OCI-LY7 (cell line): ENCODE results near the gene GAREM1.

Experiments used
- EZH2phosphoT487 ChIP-seq: fragments of 200-600 bp; sonication (generic); IDR thresholded peaks from 2 replicates; pipeline ENCODE4 v1.6.1; 2018; ENCODE audit warnings: low read depth, borderline replicate concordance, mild to moderate bottlenecking, mixed run types, antibody characterized with exemption, low read length, moderate library complexity, mixed read lengths
- TF ChIP-seq, protein P1 (sequence below): fragments of 200-600 bp; sonication (generic); conservative IDR thresholded peaks from 2 replicates; pipeline ENCODE4 v1.5.1; 2014; ENCODE audit warnings: mild to moderate bottlenecking, antibody characterized with exemption, low read length, moderate library complexity, mixed read lengths

DNA sequence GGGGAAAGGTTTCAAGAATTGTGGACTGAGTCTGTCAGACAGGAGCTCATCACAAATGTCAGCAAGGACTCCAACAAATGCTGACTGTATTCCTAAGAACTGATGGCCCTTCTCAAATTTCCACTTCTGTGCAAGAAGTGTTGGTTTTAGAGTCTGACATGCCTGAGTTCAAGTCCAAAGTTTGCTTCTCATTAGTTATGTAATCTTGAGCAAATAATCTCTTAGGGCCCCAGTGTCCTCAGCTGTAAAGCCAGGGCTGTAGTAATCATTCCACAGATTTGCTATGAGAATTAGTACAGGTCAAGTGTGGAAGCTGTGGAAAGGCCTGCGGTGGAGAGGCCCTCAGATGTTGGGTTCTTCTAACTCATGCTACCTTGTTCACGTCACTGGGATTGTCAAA, 257.0 kb downstream of the GAREM1 start:
- no peak for TF ChIP-seq EZH2phosphoT487
- TF ChIP-seq, protein P1, sequence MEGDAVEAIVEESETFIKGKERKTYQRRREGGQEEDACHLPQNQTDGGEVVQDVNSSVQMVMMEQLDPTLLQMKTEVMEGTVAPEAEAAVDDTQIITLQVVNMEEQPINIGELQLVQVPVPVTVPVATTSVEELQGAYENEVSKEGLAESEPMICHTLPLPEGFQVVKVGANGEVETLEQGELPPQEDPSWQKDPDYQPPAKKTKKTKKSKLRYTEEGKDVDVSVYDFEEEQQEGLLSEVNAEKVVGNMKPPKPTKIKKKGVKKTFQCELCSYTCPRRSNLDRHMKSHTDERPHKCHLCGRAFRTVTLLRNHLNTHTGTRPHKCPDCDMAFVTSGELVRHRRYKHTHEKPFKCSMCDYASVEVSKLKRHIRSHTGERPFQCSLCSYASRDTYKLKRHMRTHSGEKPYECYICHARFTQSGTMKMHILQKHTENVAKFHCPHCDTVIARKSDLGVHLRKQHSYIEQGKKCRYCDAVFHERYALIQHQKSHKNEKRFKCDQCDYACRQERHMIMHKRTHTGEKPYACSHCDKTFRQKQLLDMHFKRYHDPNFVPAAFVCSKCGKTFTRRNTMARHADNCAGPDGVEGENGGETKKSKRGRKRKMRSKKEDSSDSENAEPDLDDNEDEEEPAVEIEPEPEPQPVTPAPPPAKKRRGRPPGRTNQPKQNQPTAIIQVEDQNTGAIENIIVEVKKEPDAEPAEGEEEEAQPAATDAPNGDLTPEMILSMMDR: no peak
